ENCODE results near the gene COBL. TPM values are rescaled to one million over a fixed set of nuclear protein-coding genes. Genes with fewer than 3 reads are reported as not detected.

COBL gene
- total and polyA plus RNA-seq, 2 of the 8 experiments (the other 6 are each of a cell fraction or from before 2014, with no cell fraction given) = 13.8 to 40.4 TPM

GRCh38 chr7:51255036-51255435 lies 61.6 kb downstream of the COBL start:
- Histone ChIP-seq H3K4ac (replicated peaks; ENCODE audit: insufficient read length, low read depth, low read length) (no peak overlapping the region), H2AK5ac (ENCODE audit: low read depth, low read length) (no peak overlapping the region), H3K56ac (replicated peaks; ENCODE audit: insufficient read length, low read depth, low read length) (no peak overlapping the region), H2BK120ac (replicated peaks; ENCODE audit: low read depth, low read length) (no peak overlapping the region), H3K4me3 (ENCODE audit: extremely low read depth in 1 of 4, insufficient read depth in 2 of 4, low read depth in 3 of 4, low read length in 4 of 4) (no peak overlapping the region), H3K4me2 (ENCODE audit: insufficient read depth in 1 of 2, low read depth in 2 of 2, low read length in 2 of 2) (no peak overlapping the region), H2BK20ac (ENCODE audit: low read length) (no peak overlapping the region), H2AFZ (ENCODE audit: low read length) (no peak overlapping the region), H3K9me3 (ENCODE audit: insufficient read depth in 2 of 2, low read depth in 1 of 2, low read length in 1 of 2) (no peaks in the 10 kb centered on the region), H3K9ac (replicated peaks in 1 of 4; ENCODE audit: extremely low read depth in 1 of 4, low read depth in 3 of 4, low read length in 3 of 4) (no peak overlapping the region), H4K8ac (ENCODE audit: extremely low read depth, insufficient read depth, low read length) (no peak overlapping the region), H3K79me1 (ENCODE audit: low read depth, low read length) (no peaks in the 10 kb centered on the region; the same call in 1 of the 2 replicates), H3K23me2 (ENCODE audit: low read depth, low read length) (no peaks in the 10 kb centered on the region), H3K14ac (ENCODE audit: insufficient read length) (no peak overlapping the region), H4K20me1 (replicated peaks in 1 of 2; ENCODE audit: control insufficient read depth in 1 of 2, insufficient read depth in 2 of 2, low read length in 2 of 2) (peaks cover 0 to 1% of the 10 kb centered on the region in 2 experiments), H3K27ac (ENCODE audit: low read depth, low read length) (no peak overlapping the region), H4K91ac (replicated peaks; ENCODE audit: insufficient read length, low read length) (no peak overlapping the region), H2BK15ac (ENCODE audit: low read length) (no peak overlapping the region), H3K4me1 (replicated peaks in 1 of 4; ENCODE audit: control insufficient read depth in 3 of 4, insufficient read depth in 4 of 4, low read length in 3 of 4) (peaks cover 0 to 10% (median 6%) of the 10 kb centered on the region in 4 experiments; a peak in 5 of 7 replicates), H4K5ac (ENCODE audit: insufficient read length, low read depth, low read length) (no peak overlapping the region), H3K18ac (ENCODE audit: extremely low read depth, low read length) (no peak overlapping the region), H3K27me3 (replicated peaks in 1 of 4; ENCODE audit: control insufficient read depth in 3 of 4, extremely low read depth in 1 of 4, insufficient read depth in 3 of 4, low read length in 3 of 4) (no peaks in the 10 kb centered on the region), H3K36me3 (ENCODE audit: control insufficient read depth in 2 of 4, insufficient read depth in 4 of 4, low read length in 3 of 4) (no peaks in the 10 kb centered on the region), H2BK5ac (ENCODE audit: low read depth, low read length) (no peak overlapping the region), H3K23ac (ENCODE audit: insufficient read length) (no peak overlapping the region), H3K79me2 (ENCODE audit: control insufficient read depth in 1 of 2, insufficient read depth in 2 of 2, low read length in 2 of 2) (peaks cover 0 to 59% of the 10 kb centered on the region in 2 experiments; a peak in 3 of 4 replicates), H2BK12ac (ENCODE audit: low read depth, low read length) (no peak overlapping the region)
- DNase-seq (ENCODE audit: low read depth in 1 of 2, low spot score in 2 of 2) (no peak), FAIRE-seq (no peak)
- 90% methylated on average over 3 of the region's 3 CpGs; no CpG with 5 or more reads in 1 of the 2 experiments for WGBS, 2 experiments (ENCODE audit: extremely low coverage in 1 of 2, insufficient coverage in 1 of 2, insufficient read length in 1 of 2, insufficient replicate concordance in 2 of 2, low coverage in 1 of 2, low lambda C conversion rate in 2 of 2, missing lambda C conversion rate in 1 of 2)
- CTCF ChIA-PET (ENCODE audit: partially characterized antibody) = interaction anchor here (0.6 to 1.7 kb wide), 3 partner anchors 37 to 112 kb away, joined by 3 to 8 read pairs (median 6); no protein-coding TSS in a partner anchor
- POLR2A ChIA-PET (ENCODE audit: partially characterized antibody) = interaction anchor here (0.7 to 1.7 kb wide), 2 partner anchors 72 to 90 kb away, joined by 3 to 6 read pairs; no protein-coding TSS in a partner anchor
- TF ChIP-seq TEAD4 (IDR thresholded peaks at IDR 0.05; ENCODE audit: low read depth, low read length) = no peak
- no peak for TF ChIP-seq RAD21 (IDR thresholded peaks at IDR 0.05 in 1 of 2, conservative IDR thresholded peaks at IDR 0.05 in 1 of 2; ENCODE audit: low read depth in 2 of 2, low read length in 2 of 2)
